ENCODE measurements around the gene SAPCD2.

Gene SAPCD2

GRCh38 chr9:137079401-137079787 is 9.0 kb upstream of the SAPCD2 start:
- no peak for DNase-seq

DNA sequence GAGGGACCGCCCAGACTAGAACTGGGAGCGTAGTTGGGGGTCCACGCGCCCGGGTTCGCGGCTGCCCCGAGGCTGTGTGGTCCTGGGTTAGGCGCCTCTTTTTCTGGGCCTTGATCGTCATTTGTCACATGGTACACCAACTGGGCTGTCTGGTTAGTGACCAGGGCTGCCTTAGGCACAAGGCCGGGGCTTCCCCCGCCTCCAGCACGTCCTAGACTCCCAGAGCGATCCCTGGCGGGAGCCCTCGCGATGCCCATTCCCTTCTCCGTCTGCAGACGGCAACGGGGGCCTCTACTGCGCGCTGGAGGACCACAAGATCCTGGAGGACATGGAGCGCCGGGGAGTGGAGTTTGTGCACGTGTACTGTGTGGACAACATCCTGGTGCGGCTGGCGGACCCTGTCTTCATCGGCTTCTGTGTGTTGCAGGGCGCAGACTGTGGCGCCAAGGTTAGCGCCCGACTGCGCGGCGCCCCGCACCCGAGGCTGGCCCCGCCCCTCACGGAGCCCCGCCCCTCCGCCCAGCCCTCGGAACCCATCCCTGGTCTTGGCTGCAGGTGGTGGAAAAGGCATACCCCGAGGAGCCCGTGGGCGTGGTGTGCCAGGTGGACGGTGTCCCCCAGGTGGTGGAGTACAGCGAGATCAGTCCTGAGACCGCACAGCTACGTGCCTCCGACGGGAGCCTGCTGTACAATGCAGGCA is 8.5 kb upstream of the SAPCD2 start:
- peak; percentile 73 for DNase-seq

GRCh38 chr9:137077758-137078693 is 7.7 kb upstream of the SAPCD2 start:
- DNase-seq, result no peak

GRCh38 chr9:137077010-137077747 is 6.8 kb upstream of the SAPCD2 start, which contains the start of gene UAP1L1:
Gene UAP1L1 (plus strand): TSS chr9:137077517. CDS start chr9:137077533, 16 bp downstream.
- peak; percentile 69 for DNase-seq

DNA sequence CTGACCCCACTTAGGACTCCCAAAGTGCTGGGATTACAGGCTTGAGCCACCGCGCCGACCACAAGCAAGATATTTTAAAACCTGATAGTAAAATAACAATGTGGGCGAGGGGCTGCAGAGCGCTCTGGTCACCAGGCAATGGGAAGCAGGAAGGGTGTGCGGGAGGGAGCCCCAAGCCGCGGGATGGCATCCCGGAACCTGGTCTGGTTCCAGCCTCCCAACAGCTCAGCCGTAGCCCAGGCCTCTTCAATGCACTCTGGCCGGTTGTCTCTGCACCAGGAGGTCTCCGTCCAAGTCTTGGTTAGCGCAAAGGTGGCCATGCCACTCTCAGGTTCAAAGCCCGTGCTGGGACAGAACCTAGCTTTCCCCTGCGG is 6.3 kb upstream of the SAPCD2 start:
- DNase-seq, result no peak

DNA sequence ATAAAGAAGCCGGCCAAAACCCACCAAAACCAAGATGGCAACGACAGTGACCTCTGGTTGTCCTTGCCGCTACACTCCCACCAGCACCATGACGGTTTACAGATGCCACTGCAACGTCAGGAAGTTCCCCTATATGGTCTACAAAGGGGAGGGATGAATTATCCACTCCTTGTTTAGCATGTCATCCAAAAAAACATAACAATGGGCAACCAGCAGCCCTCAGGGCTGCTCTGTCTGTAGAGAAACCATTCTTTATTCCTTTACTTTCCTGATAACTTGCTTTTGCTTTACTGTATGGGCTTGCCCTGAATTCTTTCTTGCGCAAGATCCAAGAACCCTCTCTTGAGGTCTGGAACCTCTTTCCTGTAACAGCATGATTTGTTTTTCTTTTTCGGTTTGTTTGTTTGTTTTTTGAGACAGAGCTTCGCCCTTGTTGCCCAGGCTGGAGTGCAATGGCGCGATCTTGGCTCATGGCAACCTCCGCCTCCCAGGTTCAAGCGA is 5.0 kb upstream of the SAPCD2 start:
- no peak for DNase-seq

DNA sequence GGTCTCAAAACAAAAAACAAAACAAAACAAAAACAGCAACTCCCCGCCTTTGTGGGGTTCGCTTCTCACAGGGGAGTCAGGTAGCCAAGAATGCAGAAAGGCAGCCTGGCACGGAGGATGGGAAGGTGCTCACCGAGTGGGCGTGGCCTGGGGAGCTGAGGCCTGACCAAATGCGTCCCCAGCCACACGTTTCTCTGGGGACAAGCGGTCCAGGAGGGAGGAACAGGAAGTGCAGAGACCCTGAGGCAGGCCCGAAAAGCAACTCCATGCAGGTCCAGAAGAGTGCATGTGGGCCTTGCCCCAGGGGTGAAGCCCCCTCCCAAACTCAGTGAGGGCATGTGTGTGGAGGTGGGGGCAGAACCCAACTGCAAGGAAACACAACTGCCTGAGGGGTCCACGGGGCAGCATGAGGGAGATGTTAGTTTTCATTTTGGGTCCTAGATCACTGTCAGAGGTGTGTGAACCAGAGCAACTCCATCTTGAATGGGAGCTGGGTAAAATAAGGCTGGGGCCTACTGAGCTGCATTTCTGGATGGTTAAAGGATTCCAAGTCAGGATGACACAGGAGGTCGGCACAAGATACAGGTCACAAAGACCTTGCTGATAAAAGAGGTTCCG is 4.4 kb upstream of the SAPCD2 start:
- DNase-seq, result no peak

DNA sequence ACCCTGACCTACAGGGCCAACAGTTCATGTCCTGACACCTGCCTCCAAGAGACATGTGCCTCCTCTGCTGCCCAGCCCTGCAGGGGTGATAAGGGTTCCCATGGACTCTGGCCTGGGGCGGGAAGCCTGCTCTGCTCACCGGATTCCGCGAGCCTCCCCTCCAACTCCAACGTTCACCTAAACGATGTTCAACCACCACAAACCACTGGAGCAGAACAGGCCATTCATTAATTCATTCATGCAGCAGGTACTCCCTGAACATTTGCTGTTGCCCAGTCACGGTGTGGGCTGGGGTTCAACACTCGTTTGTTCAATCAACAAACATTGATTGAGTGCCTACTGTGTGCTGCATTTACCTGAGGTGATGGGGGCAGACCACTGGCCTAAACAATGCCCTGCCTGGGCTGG is 3.6 kb upstream of the SAPCD2 start:
- DNase-seq, result no peak

DNA sequence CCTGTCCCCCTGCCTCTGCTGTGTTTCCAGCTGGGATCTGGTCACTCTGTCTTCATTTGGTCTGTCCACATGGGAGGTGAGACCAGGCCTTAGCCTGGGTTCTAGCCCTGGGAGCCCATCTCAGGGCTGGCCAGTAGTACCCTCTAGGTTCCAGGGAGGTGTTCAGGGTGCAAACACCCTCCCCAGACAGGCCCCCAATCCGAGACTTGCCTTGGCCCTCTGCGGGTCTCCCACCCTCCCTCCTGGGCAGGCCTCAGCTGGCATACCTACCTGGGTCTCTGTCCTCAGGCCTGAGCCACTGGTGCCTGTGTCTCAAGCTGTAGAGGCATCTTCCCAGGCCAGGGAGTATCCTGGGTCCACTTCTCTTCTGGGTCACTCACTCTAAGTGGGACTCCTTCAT is 925 bp upstream of the SAPCD2 start:
- no peak for DNase-seq

GRCh38 chr9:137070906-137071275 is 534 bp upstream of the SAPCD2 start:
- no peak for DNase-seq

DNA sequence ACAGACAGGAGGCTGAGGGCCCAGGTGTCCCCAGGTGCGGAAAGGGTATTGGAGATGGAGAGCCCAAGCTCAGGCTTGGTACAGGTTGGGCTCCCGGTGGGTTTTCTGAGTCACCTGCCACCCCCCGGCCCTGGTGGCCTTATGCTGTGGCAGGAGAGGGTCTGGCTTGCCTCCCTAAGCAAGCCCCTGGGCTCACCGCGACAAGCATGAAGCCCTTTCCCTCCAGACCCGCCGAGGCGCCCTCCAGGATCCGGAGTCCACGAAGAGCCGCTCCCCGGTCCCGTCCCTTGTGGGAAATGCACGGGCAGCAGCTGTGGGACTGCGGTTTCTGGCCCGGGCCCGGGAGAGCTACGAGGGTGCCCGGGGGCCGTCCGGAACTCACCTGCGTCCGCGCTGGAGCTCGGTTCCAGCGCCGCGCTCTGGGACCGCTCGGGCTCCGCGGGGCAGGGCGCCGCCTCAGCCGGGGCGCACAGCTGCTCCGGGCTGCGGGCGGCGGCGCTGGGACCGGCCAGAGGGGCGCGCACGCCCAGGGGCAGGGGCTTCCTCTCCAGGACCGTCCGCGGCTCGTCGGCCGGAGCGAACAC is 757 bp downstream of the SAPCD2 start:
- DNase-seq, result no peak

DNA sequence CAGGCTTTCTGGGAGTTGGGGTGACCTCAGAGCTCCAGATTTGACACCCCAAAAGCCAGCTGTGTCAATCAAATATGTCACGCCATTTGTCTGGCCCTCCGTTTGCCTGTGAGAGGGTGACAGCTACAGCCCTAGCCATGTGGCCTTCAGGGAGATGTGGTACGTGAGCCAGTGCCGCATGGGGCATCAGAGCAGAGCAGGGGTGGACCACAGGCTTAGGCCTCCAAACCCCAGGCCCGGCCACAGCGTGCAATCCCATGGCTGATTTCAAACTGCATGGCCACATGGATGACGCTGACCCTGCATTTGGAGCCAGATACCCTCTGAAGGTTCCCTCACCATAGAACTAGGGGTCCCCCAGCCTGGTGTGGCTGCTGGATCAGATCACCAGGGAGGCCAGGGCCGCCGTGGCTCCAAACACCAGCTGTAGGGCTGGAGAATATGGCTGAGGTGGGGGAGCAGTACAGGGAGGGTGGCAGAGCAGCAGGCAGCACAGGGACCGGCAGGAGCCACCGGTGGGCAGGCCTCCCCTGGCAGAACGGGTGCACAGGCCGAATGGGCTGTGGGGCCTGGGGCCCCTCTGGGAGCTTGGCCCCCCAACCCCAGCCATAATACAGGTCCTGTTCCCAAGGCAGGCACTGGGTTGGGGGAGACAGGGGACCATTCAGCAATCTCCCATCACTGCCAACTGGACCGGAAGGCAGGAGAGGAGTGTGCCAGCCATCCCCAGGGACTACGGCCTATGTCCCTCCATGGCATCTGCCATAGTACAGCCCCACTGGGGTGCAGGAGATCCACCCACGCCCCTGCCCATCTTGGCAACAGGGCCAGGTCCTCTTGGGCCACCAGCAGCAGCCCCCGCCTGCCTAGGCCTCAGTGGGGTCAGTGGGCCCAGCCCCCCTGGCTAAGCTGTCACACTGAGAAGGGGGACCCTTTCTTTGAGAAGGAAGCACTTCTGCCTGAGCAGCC is 1.5 kb downstream of the SAPCD2 start:
- no peak for DNase-seq

GRCh38 chr9:137067860-137068538 is 2.4 kb downstream of the SAPCD2 start:
- peak; percentile 93 for DNase-seq

DNA sequence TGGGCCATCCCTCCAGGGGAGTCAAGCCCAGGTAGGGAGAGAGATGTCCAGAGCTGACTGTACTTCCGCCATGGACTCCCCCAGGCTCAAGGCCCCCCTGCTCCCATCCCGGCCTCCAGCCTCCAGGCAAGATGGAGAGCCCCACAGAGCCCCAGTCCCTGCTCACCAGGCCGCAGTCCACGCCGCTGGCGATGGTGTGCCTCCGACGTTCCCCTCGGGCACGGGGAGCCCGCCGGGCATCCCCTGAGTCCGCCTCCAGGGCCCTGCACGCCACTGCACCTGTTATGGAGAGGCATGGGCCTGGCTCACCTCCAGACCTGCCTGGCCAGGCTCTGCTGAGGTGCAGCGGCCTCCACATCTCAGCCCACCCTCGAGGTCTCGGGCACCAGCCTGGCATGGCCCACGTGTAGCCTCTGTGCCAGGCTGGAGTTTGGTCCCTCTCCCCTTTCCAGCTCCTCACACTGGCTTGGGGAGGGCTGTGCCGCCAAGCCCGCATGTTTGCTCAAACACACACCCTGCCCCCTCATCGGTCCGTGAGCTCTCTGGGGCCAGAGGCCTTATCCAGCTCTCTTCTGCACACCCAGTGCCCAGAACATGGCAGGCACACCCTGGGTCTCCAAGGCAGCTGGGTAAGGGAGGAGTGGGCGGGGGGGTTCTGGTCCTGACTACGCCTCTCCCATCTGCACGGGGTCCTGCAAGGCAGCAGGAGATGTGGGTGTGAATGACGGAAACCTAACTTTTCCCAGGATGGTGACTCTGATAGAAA is 4.1 kb downstream of the SAPCD2 start:
- no peak for DNase-seq

DNA sequence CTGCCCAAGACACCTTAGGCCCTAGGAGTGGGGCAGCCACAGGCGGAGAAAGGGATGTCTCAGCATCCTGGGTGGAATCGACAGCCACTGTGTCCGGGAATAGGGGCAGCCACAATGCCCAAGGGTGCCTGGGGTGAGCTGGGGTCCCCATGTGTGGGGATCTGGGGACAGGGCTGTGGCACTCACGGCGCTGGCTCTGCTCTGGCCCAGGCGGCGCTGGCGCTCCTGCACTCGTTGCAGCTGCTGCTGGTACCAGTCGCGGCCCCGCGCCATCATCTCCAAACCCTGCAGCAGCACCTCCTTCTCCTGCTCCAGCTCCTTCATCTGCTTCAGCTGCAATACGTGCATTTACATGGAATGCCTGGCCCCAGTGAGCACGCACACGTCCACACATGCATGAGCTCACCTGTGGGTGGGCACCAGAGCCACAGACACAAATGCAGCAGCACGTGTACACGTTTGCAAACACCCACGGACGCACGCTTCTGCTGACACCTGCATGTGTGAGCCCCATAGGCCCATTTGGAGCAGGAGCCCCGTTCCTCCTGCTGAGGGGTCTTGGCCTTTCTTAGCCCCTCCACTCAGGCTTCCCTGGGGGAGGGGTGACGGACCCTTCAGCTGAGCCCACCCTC is 4.9 kb downstream of the SAPCD2 start:
- DNase-seq, result no peak

DNA sequence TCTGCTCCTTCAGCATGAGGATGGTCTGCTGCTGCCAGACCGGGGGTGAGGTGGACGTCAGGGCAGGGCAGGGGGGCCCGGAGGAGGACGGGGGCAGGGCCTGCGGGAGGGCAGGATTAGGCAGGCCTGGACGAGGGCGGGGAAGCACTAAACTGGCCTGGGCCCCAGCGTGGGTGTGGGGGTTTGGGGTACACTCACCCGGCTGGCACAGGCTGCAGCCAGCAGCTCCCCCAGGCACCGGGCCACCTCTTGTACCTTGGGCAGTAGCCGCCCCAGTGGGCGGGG is 5.5 kb downstream of the SAPCD2 start:
- no peak for DNase-seq

GRCh38 chr9:137064027-137064879 is 6.1 kb downstream of the SAPCD2 start:
- peak; percentile 78 for DNase-seq

DNA sequence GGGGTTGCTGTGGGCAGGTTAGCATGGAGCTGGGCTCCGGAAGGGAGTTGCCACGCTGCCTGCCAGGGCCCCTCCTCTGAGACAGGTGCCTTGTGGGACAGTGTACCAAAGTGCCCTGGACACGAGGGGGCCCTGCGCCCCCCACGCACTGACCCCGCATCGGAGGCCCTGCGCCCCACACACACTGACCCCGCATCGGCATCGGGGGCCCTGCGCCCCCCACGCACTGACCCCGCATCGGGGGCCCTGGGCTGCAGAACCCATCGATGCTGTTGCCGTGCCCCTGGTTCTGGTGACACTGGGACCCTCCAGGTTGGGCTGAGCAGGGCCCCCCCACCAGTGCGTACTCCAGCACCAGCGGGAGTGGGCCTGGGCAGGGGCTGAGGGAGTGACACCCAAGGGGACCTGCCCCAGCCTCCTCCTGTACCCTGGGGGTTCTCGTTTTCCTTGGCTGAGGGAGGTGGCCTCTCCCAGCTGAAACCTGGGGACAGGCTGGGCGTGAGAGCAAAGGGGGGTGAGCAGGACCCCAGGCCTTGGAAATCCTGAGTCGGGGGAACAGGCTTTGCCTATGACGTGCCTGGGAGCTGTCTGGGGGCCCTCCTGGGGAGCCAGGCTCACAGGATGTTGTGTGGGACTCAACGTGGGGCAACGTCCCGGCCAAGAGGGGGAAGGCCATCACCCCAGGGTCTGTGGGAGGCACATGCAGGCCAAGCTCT is 6.9 kb downstream of the SAPCD2 start:
- no peak for DNase-seq

All from islet precursor cell (in vitro differentiated cells).